ENCODE measurements around the gene C1orf21. TPM values are rescaled to one million over a fixed set of nuclear protein-coding genes. Genes with fewer than 3 reads are reported as not detected.

The C1orf21 gene
- total RNA-seq, 1 experiment from 2014 or later = 28.5 TPM

DNA sequence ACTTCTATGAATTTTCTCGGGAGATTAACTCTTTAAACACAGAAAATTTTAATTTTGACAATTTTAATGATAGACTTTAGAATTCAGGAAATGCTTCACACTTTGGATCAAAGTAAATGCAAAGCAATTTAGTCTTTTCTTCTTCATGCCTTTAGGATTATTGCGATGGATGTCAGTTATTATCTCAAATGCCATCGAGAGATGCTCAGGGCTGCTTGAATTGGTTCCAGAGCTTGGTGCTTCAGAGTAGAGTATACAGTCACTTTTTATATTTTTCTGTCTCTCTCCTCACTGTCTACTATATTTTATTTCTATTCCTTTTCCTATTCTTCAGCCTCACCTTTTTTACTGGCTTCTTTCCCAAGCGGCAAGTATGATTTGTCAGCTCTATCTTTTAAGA, 59.2 kb downstream of the C1orf21 start:
- Mint-ChIP-seq H3K27me3 (ENCODE audit: low read depth) (no peaks in the 10 kb centered on the region), H3K27ac (no peak overlapping the region), H3K36me3 (no peaks in the 10 kb centered on the region), H3K4me1 (peaks cover 8% of the 10 kb centered on the region), H3K9me3 (no peaks in the 10 kb centered on the region), H3K4me3 (no peak overlapping the region)
- ATAC-seq = no peak
- ChIA-PET CTCF (interaction anchor here (1.2 kb wide), 1 partner anchor 67 kb away, joined by 4 read pairs; no protein-coding TSS in a partner anchor), POLR2A (no interaction called here)
- no peak for DNase-seq (ENCODE audit: low spot score)
- TF ChIP-seq TCF7 (CRISPR knock-in tag; IDR thresholded peaks at IDR 0.05; ENCODE audit: low read depth) (no peak), RELA (CRISPR knock-in tag; IDR thresholded peaks at IDR 0.05; ENCODE audit: borderline replicate concordance) (no peak), SP1 (CRISPR knock-in tag; conservative IDR thresholded peaks at IDR 0.05) (no peak), IRF2 (CRISPR knock-in tag; IDR thresholded peaks at IDR 0.05; ENCODE audit: borderline replicate concordance, low read depth) (no peak), CBFB (CRISPR knock-in tag; IDR thresholded peaks at IDR 0.05; ENCODE audit: low read depth) (no peak), KAT7 (CRISPR knock-in tag; IDR thresholded peaks at IDR 0.05; ENCODE audit: borderline replicate concordance) (no peak), RORB (CRISPR knock-in tag; IDR thresholded peaks at IDR 0.05) (no peak)

- ChIA-PET CTCF (interaction anchor here (1.3 kb wide), 1 partner anchor 216 kb away, joined by 5 read pairs; no protein-coding TSS in a partner anchor), POLR2A (no interaction called here)
- ATAC-seq (no peak), DNase-seq (ENCODE audit: low spot score) (no peak)
- no peak overlapping the region for H3K27ac Mint-ChIP-seq
- TF ChIP-seq PREB (CRISPR knock-in tag; IDR thresholded peaks at IDR 0.05; ENCODE audit: borderline replicate concordance) (no peak), JUN (CRISPR knock-in tag; IDR thresholded peaks at IDR 0.05) (no peak), ZNF512 (CRISPR knock-in tag; IDR thresholded peaks at IDR 0.05; ENCODE audit: borderline replicate concordance) (no peak), FOXJ3 (CRISPR knock-in tag; IDR thresholded peaks at IDR 0.05; ENCODE audit: borderline replicate concordance) (no peak), ATF6 (CRISPR knock-in tag; IDR thresholded peaks at IDR 0.05) (no peak), NFYB (CRISPR knock-in tag; conservative IDR thresholded peaks at IDR 0.05; ENCODE audit: low read depth) (no peak), NFE2L1 (CRISPR knock-in tag; IDR thresholded peaks at IDR 0.05) (no peak)
- TF ChIP-seq, protein P1, sequence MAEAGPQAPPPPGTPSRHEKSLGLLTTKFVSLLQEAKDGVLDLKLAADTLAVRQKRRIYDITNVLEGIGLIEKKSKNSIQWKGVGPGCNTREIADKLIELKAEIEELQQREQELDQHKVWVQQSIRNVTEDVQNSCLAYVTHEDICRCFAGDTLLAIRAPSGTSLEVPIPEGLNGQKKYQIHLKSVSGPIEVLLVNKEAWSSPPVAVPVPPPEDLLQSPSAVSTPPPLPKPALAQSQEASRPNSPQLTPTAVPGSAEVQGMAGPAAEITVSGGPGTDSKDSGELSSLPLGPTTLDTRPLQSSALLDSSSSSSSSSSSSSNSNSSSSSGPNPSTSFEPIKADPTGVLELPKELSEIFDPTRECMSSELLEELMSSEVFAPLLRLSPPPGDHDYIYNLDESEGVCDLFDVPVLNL (CRISPR knock-in tag; IDR thresholded peaks at IDR 0.05; ENCODE audit: borderline replicate concordance, low read depth) = no peak
- no peaks in the 10 kb centered on the region for H3K27me3 Mint-ChIP-seq (ENCODE audit: low read depth)
- no peaks in the 10 kb centered on the region for H3K9me3 Mint-ChIP-seq
- peaks cover 5% of the 10 kb centered on the region for H3K4me1 Mint-ChIP-seq
- H3K36me3 Mint-ChIP-seq = no peaks in the 10 kb centered on the region
- H3K4me3 Mint-ChIP-seq = no peak overlapping the region
Observed at GRCh38 chr1:184447651-184448185, 60.9 kb downstream of the C1orf21 start.

DNA sequence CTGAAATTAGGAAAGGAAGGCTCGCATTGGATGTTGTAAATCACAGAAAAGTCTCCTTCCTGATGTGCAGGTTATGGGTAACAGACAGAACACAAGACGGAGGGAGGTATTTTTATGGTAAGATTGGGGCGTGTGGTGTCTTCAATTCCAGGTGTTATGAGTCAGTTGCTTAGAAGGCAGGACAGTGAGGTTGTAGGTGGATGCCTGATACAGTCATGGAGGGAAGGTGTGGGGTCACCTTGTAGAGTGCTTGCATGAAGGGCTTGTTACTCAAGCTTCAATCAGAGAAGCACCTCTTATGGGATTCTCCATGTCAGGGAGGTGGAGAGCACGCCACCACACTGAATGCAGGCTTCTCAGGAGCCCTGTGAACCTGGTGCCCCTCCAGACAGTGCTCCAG, 63.1 kb downstream of the C1orf21 start:
- Mint-ChIP-seq H3K27me3 (ENCODE audit: low read depth) (no peaks in the 10 kb centered on the region), H3K36me3 (peaks cover 2% of the 10 kb centered on the region; the same call in 1 of the 2 replicates), H3K4me1 (peaks cover 27% of the 10 kb centered on the region), H3K27ac (peak overlapping the region; percentile 25; the same call in 1 of the 2 replicates), H3K4me3 (no peak overlapping the region), H3K9me3 (peaks cover 9% of the 10 kb centered on the region)
- ATAC-seq (no peak), DNase-seq (ENCODE audit: low spot score) (no peak)
- CTCF ChIA-PET = no interaction called here
- POLR2A ChIA-PET = no interaction called here
- TF ChIP-seq ZNF138 (CRISPR knock-in tag; conservative IDR thresholded peaks at IDR 0.05) (no peak), IRF2 (CRISPR knock-in tag; IDR thresholded peaks at IDR 0.05; ENCODE audit: borderline replicate concordance, low read depth) (no peak), RELA (CRISPR knock-in tag; IDR thresholded peaks at IDR 0.05; ENCODE audit: borderline replicate concordance) (no peak), NR1H2 (CRISPR knock-in tag; IDR thresholded peaks at IDR 0.05) (no peak), FOXP1 (CRISPR knock-in tag; IDR thresholded peaks at IDR 0.05; ENCODE audit: borderline replicate concordance) (no peak), MAX (CRISPR knock-in tag; IDR thresholded peaks at IDR 0.05) (no peak)

Measured in WTC11 (cell line).